Endothelial cell (in vitro differentiated cells): ENCODE results near the gene COL5A1. TPM values are rescaled to one million over a fixed set of nuclear protein-coding genes. Genes with fewer than 3 reads are reported as not detected.
"Not testable (repeated sequence)": the region's sequence is repeated elsewhere in the genome, so short reads cannot be mapped to it uniquely, and the experiment has no call there.

Experiments
- DNase-seq: peaks from one replicate; pipeline ENCODE4 v3.0.0; 2021; ENCODE audit warnings: low spot score
- H3K27ac Mint-ChIP-seq: one replicate; pipeline ENCODE4 v1.8.0; 2021; ENCODE audit warnings: mixed read lengths, inconsistent platforms; ENCODE audit not compliant: unreplicated experiment
- H3K27me3 Mint-ChIP-seq: one replicate; pipeline ENCODE4 v1.8.0; 2021; ENCODE audit warnings: mild to moderate bottlenecking, moderate library complexity, mixed read lengths, inconsistent platforms; ENCODE audit not compliant: unreplicated experiment
- H3K36me3 Mint-ChIP-seq: one replicate; pipeline ENCODE4 v1.8.0; 2021; ENCODE audit warnings: mild to moderate bottlenecking, low read depth, mixed read lengths, inconsistent platforms; ENCODE audit not compliant: unreplicated experiment
- H3K4me1 Mint-ChIP-seq: one replicate; pipeline ENCODE4 v1.8.0; 2021; ENCODE audit warnings: mild to moderate bottlenecking, mixed read lengths, inconsistent platforms; ENCODE audit not compliant: unreplicated experiment
- H3K4me3 Mint-ChIP-seq: one replicate; pipeline ENCODE4 v1.8.0; 2021; ENCODE audit warnings: mild to moderate bottlenecking, mixed read lengths, inconsistent platforms; ENCODE audit not compliant: unreplicated experiment
- H3K9me3 Mint-ChIP-seq: one replicate; pipeline ENCODE4 v1.8.0; 2021; ENCODE audit warnings: mixed read lengths, inconsistent platforms; ENCODE audit not compliant: unreplicated experiment
- total RNA-seq: library from RNA; stranded (reverse); fragmentation: NEBNext Ultra II Directional; extraction: Animal tissue kit (Norgen Biotek cat#: 25700); gene quantifications from one replicate; pipeline ENCODE4 v1.2.1, GENCODE V29; 2021; ENCODE audit not compliant: unreplicated experiment
- TF ChIP-seq, protein P1 (sequence below): fragments of 200-600 bp; sonication (generic); IDR thresholded peaks from one replicate; pipeline ENCODE4 v1.5.0; 2021; ENCODE audit warnings: antibody characterized with exemption; ENCODE audit not compliant: unreplicated experiment

The COL5A1 gene
- total RNA-seq, 1 donor from 2014 or later, result 24.3 TPM

DNA sequence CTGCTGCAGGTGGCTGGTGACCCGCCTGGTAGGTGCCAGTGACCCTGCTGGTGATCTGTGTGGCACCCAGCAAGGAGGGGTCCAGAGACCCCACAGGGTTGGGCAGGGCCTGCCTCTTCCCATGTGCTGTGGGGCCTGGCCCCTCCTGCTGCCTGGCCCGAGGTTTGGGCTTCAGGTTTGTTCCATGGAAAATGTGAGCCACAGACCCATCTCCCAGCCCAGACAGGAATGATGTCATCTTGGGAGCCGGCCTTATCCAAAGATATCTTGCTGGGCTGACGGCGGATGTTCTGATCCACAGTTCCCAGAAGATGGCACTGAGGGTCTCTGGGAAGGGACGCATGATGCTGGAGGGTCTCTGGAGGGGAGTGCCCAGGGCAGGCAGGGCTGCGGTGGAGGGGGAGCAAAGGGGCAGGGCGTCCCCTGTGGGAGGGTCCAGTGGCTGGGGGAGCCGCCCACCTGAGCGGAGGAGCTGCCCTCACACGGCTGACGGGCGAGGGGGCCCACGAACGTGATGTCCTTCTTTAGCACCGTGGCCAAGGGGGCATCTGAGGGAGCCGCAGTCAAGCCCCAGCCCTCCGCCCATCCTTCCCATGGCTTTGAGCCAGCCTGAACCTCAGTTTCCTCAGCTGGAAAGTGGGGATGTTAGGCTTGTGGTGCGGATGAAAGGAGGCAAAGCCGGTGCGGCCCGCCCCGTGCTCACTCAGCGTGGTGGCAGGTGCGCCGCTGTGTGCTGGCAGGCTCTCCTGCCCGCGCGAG lies 68.1 kb downstream of the COL5A1 start:
- no peaks in the 10 kb centered on the region for H3K4me1 Mint-ChIP-seq
- H3K27me3 Mint-ChIP-seq, result peaks cover 6% of the 10 kb centered on the region
- TF ChIP-seq, protein P1, sequence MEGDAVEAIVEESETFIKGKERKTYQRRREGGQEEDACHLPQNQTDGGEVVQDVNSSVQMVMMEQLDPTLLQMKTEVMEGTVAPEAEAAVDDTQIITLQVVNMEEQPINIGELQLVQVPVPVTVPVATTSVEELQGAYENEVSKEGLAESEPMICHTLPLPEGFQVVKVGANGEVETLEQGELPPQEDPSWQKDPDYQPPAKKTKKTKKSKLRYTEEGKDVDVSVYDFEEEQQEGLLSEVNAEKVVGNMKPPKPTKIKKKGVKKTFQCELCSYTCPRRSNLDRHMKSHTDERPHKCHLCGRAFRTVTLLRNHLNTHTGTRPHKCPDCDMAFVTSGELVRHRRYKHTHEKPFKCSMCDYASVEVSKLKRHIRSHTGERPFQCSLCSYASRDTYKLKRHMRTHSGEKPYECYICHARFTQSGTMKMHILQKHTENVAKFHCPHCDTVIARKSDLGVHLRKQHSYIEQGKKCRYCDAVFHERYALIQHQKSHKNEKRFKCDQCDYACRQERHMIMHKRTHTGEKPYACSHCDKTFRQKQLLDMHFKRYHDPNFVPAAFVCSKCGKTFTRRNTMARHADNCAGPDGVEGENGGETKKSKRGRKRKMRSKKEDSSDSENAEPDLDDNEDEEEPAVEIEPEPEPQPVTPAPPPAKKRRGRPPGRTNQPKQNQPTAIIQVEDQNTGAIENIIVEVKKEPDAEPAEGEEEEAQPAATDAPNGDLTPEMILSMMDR, result no peak
- H3K9me3 Mint-ChIP-seq, result no peaks in the 10 kb centered on the region
- no peak for DNase-seq
- peaks cover 17% of the 10 kb centered on the region for H3K36me3 Mint-ChIP-seq
- H3K27ac Mint-ChIP-seq, result no peak overlapping the region
- H3K4me3 Mint-ChIP-seq, result no peak overlapping the region

DNA sequence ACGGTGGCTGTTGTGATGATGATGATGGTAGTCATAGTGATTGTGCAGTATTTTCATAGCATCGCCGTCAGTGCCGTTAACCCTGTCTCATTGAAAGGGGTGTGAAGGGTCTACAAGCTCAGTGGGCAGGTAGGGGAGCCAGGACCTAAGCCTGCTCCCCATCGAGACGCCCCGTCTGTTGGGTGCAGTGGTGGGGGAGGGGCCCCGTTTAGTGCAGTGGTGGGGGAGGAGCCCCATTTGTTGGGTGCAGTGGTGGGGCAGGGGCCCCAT lies 68.6 kb downstream of the COL5A1 start:
- no peak for DNase-seq
- H3K27me3 Mint-ChIP-seq, result peaks cover 6% of the 10 kb centered on the region
- no peak overlapping the region for H3K4me3 Mint-ChIP-seq
- H3K9me3 Mint-ChIP-seq, result no peaks in the 10 kb centered on the region
- TF ChIP-seq, protein P1, result no peak
- no peak overlapping the region for H3K27ac Mint-ChIP-seq
- peaks cover 17% of the 10 kb centered on the region for H3K36me3 Mint-ChIP-seq
- H3K4me1 Mint-ChIP-seq, result peaks cover 2% of the 10 kb centered on the region

DNA sequence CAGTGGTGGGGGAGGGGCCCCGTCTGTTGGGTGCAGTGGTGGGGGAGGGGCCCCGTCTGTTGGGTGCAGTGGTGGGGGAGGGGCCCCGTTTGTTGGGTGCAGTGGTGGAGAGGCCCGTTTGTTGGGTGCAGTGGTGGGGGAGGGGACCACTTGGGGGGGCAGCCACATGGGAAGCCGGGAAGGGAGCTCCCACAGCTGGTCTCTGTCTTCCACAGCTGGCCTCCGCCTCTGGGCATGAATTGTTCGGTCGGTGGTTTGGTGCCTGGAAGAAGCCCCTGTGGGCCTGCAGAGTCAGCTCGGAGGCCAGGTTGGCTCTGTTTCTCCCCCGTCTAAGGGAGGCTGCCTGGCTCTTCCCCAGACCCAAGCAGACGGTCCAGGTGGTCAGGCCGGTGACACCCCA lies 69.3 kb downstream of the COL5A1 start:
- H3K36me3 Mint-ChIP-seq, result peaks cover 17% of the 10 kb centered on the region
- H3K9me3 Mint-ChIP-seq, result no peaks in the 10 kb centered on the region
- no peak overlapping the region for H3K4me3 Mint-ChIP-seq
- H3K27ac Mint-ChIP-seq, result no peak overlapping the region
- peaks cover 6% of the 10 kb centered on the region for H3K27me3 Mint-ChIP-seq
- H3K4me1 Mint-ChIP-seq, result peaks cover 2% of the 10 kb centered on the region
- TF ChIP-seq, protein P1, result no peak
- no peak for DNase-seq

DNA sequence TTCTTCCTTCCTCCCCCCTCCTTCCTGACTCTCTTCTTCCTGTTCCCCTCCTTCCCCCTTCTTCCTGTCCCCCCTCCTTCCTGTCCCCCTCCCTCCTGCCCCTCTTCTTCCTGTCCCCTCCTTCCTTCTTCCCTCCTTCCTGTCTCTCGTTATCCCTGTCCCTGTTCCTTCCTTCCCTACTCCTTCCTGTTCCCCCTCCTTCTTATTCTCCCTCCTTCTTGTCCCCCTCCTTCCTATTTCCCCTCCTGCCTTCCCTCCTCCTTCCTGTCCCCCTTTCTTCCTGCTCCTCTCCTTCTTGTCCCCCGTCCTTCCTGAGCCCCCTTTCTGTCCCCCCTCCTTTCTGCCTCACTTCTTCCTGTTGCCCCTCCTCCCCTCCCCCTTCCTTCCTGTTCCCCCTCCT lies 70.6 kb downstream of the COL5A1 start:
- H3K36me3 Mint-ChIP-seq, result peaks cover 17% of the 10 kb centered on the region
- peaks cover 6% of the 10 kb centered on the region for H3K27me3 Mint-ChIP-seq
- no peak overlapping the region for H3K27ac Mint-ChIP-seq
- H3K4me3 Mint-ChIP-seq, result no peak overlapping the region
- peaks cover 2% of the 10 kb centered on the region for H3K4me1 Mint-ChIP-seq
- TF ChIP-seq, protein P1, result no peak
- DNase-seq, result no peak
- H3K9me3 Mint-ChIP-seq, result no peaks in the 10 kb centered on the region

DNA sequence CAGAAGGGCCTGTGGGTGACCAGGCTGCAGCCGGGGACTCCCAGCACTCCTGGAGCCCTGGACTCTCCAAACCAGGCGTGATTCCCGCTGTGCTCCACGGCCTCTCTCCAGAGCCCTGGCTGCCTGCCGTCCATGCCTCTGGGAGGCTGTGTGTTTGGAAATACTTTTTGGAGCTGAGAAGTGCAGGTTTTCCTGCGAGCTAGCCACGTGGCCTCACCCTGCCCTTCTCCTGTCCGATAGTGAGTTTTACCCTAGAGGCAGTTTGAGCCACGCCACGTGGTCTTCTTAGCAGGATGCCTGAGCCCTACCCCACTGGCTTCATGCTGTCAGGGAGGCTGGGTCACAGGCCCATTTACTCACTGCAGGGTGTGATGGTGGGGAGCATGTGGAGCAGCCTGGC lies 71.3 kb downstream of the COL5A1 start:
- DNase-seq, result no peak
- H3K9me3 Mint-ChIP-seq, result no peaks in the 10 kb centered on the region
- peaks cover 17% of the 10 kb centered on the region for H3K36me3 Mint-ChIP-seq
- H3K27me3 Mint-ChIP-seq, result peaks cover 6% of the 10 kb centered on the region
- no peak overlapping the region for H3K27ac Mint-ChIP-seq
- peaks cover 2% of the 10 kb centered on the region for H3K4me1 Mint-ChIP-seq
- TF ChIP-seq, protein P1, result no peak
- no peak overlapping the region for H3K4me3 Mint-ChIP-seq

DNA sequence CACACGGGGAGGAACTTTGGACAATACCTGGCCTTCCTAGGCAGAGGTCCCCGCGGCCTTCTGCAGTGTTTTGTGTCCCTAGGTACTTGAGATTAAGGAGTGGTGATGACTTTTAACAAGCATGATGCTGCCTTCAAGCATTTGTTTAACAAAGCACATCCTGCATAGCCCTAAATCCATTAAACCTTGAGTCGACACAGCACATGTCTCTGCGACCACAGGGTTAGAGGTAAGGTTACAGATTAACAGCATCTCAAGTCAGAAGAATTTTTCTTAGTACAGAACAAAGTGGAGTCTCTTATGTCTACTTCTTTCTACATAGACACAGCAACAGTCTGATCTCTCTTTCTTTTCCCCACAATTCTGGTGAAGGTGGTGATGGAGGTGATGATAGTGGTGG lies 73.9 kb downstream of the COL5A1 start:
- peaks cover 13% of the 10 kb centered on the region for H3K36me3 Mint-ChIP-seq
- H3K4me1 Mint-ChIP-seq, H3K4me3 Mint-ChIP-seq, H3K27me3 Mint-ChIP-seq, H3K27ac Mint-ChIP-seq, H3K9me3 Mint-ChIP-seq, DNase-seq: not testable (repeated sequence)
